HepG2 (cell line): Measurements from ENCODE around the gene TADA2A. TPM values are rescaled to one million over a fixed set of nuclear protein-coding genes. Genes with fewer than 3 reads are reported as not detected.
A peak's percentile ranks its signal among the peaks of the same experiment; 100 is the strongest.

Experiments used
- ATF2 ChIP-seq: sonication (generic); formaldehyde crosslinking; IDR thresholded peaks from 2 replicates; pipeline ENCODE4 v1.4.0; 2020; ENCODE audit warnings: missing genetic modification reagents
- BATF2 ChIP-seq: sonication (generic); formaldehyde crosslinking; IDR thresholded peaks from 2 replicates; pipeline ENCODE4 v1.8.0; 2022; ENCODE audit warnings: mild to moderate bottlenecking, missing genetic modification reagents, moderate library complexity
- CEBPZ ChIP-seq: IDR thresholded peaks from 2 replicates; pipeline ENCODE4 v1.6.1; 2012; ENCODE audit warnings: low read length, improper control_type of control experiment
- CSRNP1 ChIP-seq: sonication (generic); formaldehyde crosslinking; IDR thresholded peaks from 2 replicates; pipeline ENCODE4 v1.8.1; 2023; ENCODE audit warnings: mild to moderate bottlenecking, missing genetic modification reagents
- NONO ChIP-seq, 2 experiments: fragments of 450-650 bp in 1 of 2; sonication (generic) in 1 of 2; formaldehyde crosslinking in 1 of 2; IDR thresholded peaks in 1 of 2; conservative IDR thresholded peaks in 1 of 2; 2 replicates each; pipeline versions ENCODE4 v1.6.1 to v1.8.0; 2017 to 2022; ENCODE audit warnings: mild to moderate bottlenecking in 1 of 2, missing genetic modification reagents in 1 of 2, moderate library complexity in 1 of 2
- POLR2A ChIP-seq, 2 experiments: IDR thresholded peaks; 2 replicates each; pipeline ENCODE4 v1.6.1; 2011; ENCODE audit warnings: low read depth in 2 of 2, low read length in 2 of 2, mild to moderate bottlenecking in 1 of 2, moderate library complexity in 1 of 2; ENCODE audit not compliant: insufficient read depth in 1 of 2
- SP4 ChIP-seq: sonication (generic); formaldehyde crosslinking; IDR thresholded peaks from 2 replicates; pipeline ENCODE4 v1.8.1; 2023; ENCODE audit warnings: mild to moderate bottlenecking, missing genetic modification reagents
- TRIM22 ChIP-seq: fragments of 450-650 bp; IDR thresholded peaks from 2 replicates; pipeline ENCODE4 v1.6.1; 2017
- XBP1 ChIP-seq: sonication (generic); formaldehyde crosslinking; IDR thresholded peaks from 2 replicates; pipeline ENCODE4 v1.5.0; 2020; ENCODE audit warnings: missing genetic modification reagents
- ZHX2 ChIP-seq, 2 experiments: sonication (generic) in 1 of 2; formaldehyde crosslinking in 1 of 2; IDR thresholded peaks; 2 replicates each; pipeline versions ENCODE4 v1.6.1 to v1.9.0; 2014 to 2022; ENCODE audit warnings: antibody characterized with exemption in 1 of 2, borderline replicate concordance in 1 of 2, inconsistent platforms in 1 of 2, low read depth in 1 of 2, missing genetic modification reagents in 1 of 2
- ZNF724P ChIP-seq: sonication (generic); formaldehyde crosslinking; IDR thresholded peaks from 2 replicates; pipeline ENCODE4 v1.8.0; 2022; ENCODE audit warnings: missing genetic modification reagents, borderline replicate concordance
- ZNF773 ChIP-seq: sonication (generic); formaldehyde crosslinking; IDR thresholded peaks from 2 replicates; pipeline ENCODE4 v1.4.0; 2020; ENCODE audit warnings: missing genetic modification reagents, borderline replicate concordance
- polyA plus RNA-seq, 8 experiments: library from polyadenylated mRNA; depleted of rRNA in 3 of 8; stranded (reverse) in 7 of 8; unstranded in 1 of 8; fragments of >200 nt; fragmentation: Illumina TruSeq in 4 of 8; extraction: Trizol in 4 of 8; gene quantifications; 2 replicates each; pipeline versions ENCODE4 v1.2.1 to v1.2.3, GENCODE V29; 2011 to 2016; ENCODE audit warnings: low read depth in 4 of 8, missing spikeins in 1 of 8, mixed read lengths in 1 of 8; ENCODE audit not compliant: insufficient read depth in 1 of 8
- total RNA-seq, 5 experiments: library from RNA; depleted of rRNA; stranded (reverse); fragments of >200 nt; fragmentation: Illumina TruSeq; extraction: Trizol; gene quantifications; 2 replicates each; pipeline ENCODE4 v1.2.3, GENCODE V29; 2016; ENCODE audit warnings: low read depth in 1 of 5

Gene TADA2A
- total and polyA plus RNA-seq, 2 of the 13 experiments (the other 11 are each of a cell fraction or from before 2014, with no cell fraction given): 8.0 to 14.0 TPM

GRCh38 chr17:37489197-37490001, 82.7 kb downstream of the TADA2A start, which contains the start of gene DUSP14 (continued):
- TF ChIP-seq CEBPZ (no peak), XBP1 (no peak), BATF2 (0 out of 2 replicates have a peak, but pooled peaks have one; percentile 34), TRIM22 (no peak), ZNF724P (CRISPR knock-in tag) (0 out of 2 replicates have a peak, but pooled peaks have one; percentile 25), SP4 (CRISPR knock-in tag) (no peak), ZHX2 (IDR thresholded peaks at IDR 0.05; ENCODE audit: low read depth) (no peak), ZHX2 (CRISPR knock-in tag; IDR thresholded peaks at IDR 0.05; ENCODE audit: borderline replicate concordance) (no peak), ZNF773 (CRISPR knock-in tag) (no peak; the same call in 1 of the 2 replicates), CSRNP1 (CRISPR knock-in tag) (peak; percentile 67; the same call in 1 of the 2 replicates), ATF2 (no peak), POLR2A (IDR thresholded peaks at IDR 0.05; ENCODE audit: insufficient read depth in 1 of 2, low read depth in 2 of 2, low read length in 2 of 2) (peak; percentile 81 to 95), NONO (IDR thresholded peaks at IDR 0.05) (no peak), NONO (CRISPR knock-in tag; conservative IDR thresholded peaks at IDR 0.05) (peak; percentile 40; the same call in 1 of the 2 replicates)
